Occipital lobe (tissue), 2 donors: ENCODE results near the gene DCAF11. TPM values are rescaled to one million over a fixed set of nuclear protein-coding genes. Genes with fewer than 3 reads are reported as not detected.
A peak's percentile ranks its signal among the peaks of the same experiment; 100 is the strongest.

Source experiments
- DNase-seq: peaks from one replicate; lab custom pipeline; 2025; lab: John Stamatoyannopoulos, UW
- total RNA-seq: library from RNA; depleted of rRNA; stranded (reverse); fragments of >200 nt; gene quantifications from one replicate; pipeline ENCODE4 v1.2.3, GENCODE V29; 2014

Gene DCAF11
- total RNA-seq, 1 donor from 2014 or later: 60.0 TPM

DNA sequence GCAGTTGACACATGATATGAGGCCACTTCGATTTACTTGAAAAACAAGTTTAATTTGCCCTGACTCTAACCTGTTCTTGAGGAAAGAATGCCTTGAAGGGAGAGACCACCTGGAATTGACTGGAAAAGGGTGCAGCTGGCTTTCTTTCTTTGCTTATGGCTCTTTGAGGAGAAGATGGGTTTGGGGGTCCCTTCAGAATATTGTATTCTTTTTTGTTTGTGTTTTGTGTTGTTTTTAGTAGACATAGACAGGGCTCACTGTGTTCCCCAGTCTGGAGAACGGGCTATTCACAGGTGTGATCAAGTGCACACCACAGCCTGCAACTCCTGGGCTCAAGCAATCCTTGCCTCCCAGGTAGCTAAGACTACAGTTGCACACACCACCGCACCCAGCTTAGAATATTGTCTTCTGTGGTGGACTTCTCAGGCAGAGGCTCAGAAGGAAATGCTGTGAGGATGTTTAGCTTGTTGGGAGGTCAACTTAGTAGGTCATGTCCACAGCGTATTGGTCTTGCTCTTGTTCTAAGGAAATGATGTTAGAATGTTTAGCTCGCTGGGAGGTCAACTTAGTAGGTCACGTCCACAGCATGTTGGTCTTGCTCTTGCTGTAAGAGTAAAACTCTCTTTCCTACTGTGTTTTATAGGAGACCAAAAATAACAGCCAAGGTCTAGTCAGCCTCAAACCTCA lies 1.7 kb downstream of the DCAF11 start:
- DNase-seq: no peak

- DNase-seq: no peak
These were observed 2.6 kb downstream of the DCAF11 start for GRCh38 chr14:24117179-24117578.

GRCh38 chr14:24119691-24120090 lies 5.1 kb downstream of the DCAF11 start:
- DNase-seq: no peak

- no peak for DNase-seq
These were observed 6.6 kb downstream of the DCAF11 start for GRCh38 chr14:24121210-24121609.

GRCh38 chr14:24122416-24122815 lies 7.8 kb downstream of the DCAF11 start:
- no peak for DNase-seq

- no peak for DNase-seq
These were observed 8.3 kb downstream of the DCAF11 start for GRCh38 chr14:24122898-24123297.

- DNase-seq: no peak
These were observed 9.1 kb downstream of the DCAF11 start for GRCh38 chr14:24123424-24124417.

DNA sequence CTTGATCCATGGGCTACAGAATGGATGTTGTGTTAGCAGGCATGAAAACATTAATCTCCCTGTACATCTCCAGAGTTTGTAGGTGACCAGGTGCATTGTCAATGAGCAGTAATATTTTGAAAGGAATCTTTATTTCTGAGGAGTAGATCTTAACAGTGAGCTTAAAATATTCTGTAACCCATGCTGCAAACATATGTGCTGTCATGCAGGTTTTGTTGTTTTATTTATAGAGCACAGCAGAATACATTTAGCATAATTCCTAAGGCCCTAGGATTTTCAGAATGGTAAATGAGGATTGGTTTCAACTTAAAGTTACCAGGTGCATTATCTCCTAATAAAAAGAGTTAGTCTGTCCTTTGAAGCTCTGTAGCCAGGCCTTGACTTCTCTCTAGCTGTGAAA lies 12.4 kb downstream of the DCAF11 start:
- DNase-seq: no peak

DNA sequence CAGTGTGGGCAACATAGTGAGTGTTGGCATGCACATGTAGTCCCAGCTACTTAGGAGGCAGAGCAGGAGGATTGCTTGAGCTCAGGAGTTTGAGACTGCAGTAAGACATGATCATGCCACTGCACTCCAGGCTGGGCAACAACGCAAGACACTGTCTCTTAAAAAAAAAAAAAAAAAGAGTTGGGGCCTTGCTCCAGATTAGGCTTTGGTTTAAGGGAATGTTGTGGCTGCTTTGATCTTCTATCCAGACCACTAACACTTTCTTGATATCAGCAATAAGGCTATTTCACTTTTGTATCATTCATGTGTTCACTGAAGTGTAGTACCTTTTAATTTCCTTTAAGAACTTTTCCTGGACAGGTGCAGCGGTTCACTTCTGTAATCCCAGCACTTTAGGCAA lies 13.1 kb downstream of the DCAF11 start:
- no peak for DNase-seq

- no peak for DNase-seq
These were observed 14.9 kb downstream of the DCAF11 start for GRCh38 chr14:24129410-24129998.

- DNase-seq: no peak
These were observed 15.8 kb downstream of the DCAF11 start, which contains the start of gene FITM1 for GRCh38 chr14:24130380-24130716. FITM1 (plus strand) TSS chr14:24130659; CDS start chr14:24131564, 905 bp downstream.

- no peak for DNase-seq
These were observed 16.4 kb downstream of the DCAF11 start for GRCh38 chr14:24130717-24131548.

GRCh38 chr14:24131549-24131966 lies 17.0 kb downstream of the DCAF11 start:
- DNase-seq: no peak

DNA sequence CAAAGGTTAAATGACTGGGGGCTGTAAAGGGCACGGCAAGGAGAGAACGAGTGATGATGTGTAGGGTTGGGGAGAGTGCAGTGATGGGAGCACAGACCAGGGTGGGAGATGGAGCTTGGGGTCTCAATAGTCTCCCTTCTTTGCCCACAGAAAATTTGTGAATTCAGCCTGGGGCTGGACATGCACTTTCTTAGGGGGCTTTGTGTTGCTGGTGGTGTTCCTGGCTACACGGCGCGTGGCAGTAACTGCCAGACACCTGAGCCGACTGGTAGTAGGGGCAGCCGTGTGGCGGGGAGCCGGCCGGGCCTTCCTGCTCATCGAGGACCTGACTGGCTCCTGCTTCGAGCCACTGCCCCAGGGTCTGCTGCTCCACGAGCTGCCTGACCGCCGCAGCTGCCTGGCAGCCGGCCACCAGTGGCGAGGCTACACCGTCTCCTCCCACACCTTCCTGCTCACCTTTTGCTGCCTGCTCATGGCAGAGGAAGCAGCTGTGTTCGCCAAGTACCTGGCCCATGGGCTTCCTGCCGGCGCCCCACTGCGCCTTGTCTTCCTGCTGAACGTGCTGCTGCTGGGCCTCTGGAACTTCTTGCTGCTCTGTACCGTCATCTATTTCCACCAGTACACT lies 17.6 kb downstream of the DCAF11 start:
- no peak for DNase-seq

DNA sequence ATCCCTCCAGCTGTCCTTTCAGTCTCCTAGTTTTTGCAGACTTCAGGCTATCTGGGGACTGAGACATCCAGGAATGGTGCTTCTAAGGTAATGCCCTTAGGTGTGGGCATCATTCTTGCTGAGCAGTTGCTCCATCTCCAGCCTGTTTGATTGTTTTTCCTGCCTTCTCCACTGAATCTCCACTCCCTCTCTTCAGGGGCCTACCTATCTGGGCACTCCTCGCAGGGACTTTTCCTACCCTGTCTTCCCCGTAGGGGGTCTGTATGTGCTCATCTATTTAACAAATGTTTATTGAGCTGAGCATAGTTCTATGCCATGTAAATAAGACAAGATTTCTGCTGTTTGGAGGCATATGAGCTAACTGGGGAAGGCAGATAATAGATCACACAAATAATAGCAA lies 18.4 kb downstream of the DCAF11 start:
- DNase-seq: no peak

- no peak for DNase-seq
These were observed 19.2 kb downstream of the DCAF11 start for GRCh38 chr14:24133735-24134134.

DNA sequence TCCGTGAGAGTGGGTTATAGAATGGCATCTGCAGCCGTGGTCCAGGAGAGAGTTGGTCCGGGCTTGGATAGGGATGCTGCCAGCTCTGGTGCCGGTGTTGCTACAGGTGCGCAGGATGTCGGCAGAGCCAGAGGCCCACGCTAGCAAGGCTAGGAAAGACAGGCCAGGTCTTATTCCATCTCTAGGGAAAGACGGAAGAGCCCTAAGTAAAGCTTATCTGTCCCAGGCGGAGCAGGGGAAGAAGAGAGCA lies 20.9 kb downstream of the DCAF11 start:
- DNase-seq: no peak

DNA sequence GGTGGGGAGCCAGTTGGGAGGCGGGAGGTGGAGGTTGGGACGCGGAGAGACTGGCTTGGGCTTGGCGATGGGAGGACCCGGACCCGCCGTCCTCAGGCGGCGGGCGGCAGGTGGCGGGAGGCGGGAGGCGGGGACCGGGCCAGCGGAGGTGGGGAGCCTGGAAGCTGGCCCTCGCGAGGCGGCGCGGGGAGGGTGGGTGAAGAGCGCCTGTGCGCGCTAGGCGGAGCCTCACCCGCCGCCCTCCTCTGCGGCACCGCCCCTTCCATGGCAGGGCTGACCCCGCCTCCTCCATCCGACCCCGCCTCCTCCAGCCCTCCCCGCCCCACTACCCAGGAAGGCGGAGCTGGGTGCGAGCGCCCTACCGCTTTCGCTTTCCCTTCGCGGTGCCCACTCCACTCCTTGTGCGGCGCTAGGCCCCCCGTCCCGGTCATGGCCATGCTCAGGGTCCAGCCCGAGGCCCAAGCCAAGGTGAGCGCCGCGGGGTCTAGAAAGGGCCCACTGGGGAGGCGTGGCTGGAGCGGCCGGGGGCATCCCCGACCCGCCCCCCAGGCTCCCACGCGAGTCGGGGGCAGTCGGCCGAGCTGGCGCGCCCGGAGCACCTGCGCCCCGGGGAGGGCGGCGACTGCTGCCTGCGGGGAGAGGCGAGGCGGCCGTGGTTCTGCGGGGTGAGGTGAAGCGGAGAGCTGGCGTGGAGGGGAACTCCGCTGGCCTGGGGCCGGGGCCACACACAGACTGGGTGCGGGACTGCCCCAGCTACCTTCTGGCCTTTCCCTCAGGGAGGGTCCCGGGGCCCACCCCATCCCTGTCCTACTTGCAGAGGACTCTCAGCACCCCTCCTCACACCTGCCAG lies 21.5 kb downstream of the DCAF11 start, which contains the start of gene PSME1:
Gene PSME1 (plus strand): TSS at position 361 of the 850 bp plus-strand sequence. CDS start 69 bp downstream, at position 430.
- DNase-seq: peak; percentile 91

DNA sequence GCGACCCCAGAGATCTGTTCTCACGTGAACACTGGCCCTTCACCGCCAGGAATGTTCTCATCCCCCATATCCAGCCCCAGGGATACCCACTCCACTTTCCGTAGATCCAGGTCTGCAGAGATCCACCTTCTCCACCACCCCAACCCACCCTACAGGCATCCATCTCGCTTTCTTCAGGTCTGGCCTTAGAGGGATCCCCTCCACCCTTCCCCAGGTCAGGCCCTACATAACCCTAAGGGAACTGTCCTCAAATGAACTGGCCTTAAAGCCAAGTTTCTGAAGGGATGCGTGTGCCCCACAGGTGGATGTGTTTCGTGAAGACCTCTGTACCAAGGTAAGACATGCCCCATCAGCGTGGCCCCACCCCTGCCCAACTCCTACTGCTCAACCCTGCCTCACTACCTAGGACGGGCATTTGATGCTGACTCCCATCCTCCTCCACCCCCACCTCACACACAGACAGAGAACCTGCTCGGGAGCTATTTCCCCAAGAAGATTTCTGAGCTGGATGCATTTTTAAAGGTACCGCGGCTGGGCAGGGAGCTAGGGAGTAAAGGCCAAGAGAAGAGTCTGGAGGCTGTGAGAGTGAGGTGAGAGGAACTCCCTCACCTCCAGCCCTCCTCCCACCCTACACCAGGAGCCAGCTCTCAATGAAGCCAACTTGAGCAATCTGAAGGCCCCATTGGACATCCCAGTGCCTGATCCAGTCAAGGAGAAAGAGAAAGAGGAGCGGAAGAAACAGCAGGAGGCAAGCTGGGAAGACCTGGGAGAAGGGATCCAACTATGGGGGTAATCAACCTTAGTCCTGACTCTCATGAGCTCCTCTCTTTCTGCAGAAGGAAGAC lies 22.3 kb downstream of the DCAF11 start:
- DNase-seq: no peak
